ENCODE results near the gene ARL13B. TPM values are rescaled to one million over a fixed set of nuclear protein-coding genes. Genes with fewer than 3 reads are reported as not detected.

Gene ARL13B
- total RNA-seq, 1 experiment from 2014 or later = 9.3 TPM

- no peak for TF ChIP-seq ZMAT4 (CRISPR knock-in tag; IDR thresholded peaks at IDR 0.05)
Measured at GRCh38 chr3:94069194-94069813, 89.3 kb downstream of the ARL13B start (continued).

- ChIA-PET CTCF (no interaction called here), POLR2A (no interaction called here)
- H3K36me3 Mint-ChIP-seq = peaks cover 13% of the 10 kb centered on the region
- no peaks in the 10 kb centered on the region for H3K4me1 Mint-ChIP-seq
- ATAC-seq = no peak
- no peak overlapping the region for H3K27ac Mint-ChIP-seq
- H3K27me3 Mint-ChIP-seq (ENCODE audit: low read depth) = no peaks in the 10 kb centered on the region
- TF ChIP-seq OVOL2 (CRISPR knock-in tag; IDR thresholded peaks at IDR 0.05; ENCODE audit: borderline replicate concordance) = no peak
- no peak for TF ChIP-seq CREB1 (CRISPR knock-in tag; IDR thresholded peaks at IDR 0.05)
- no peak for TF ChIP-seq STAT6 (CRISPR knock-in tag; conservative IDR thresholded peaks at IDR 0.05; ENCODE audit: low read depth)
- no peak for TF ChIP-seq NFATC4 (CRISPR knock-in tag; IDR thresholded peaks at IDR 0.05)
- no peak for TF ChIP-seq ATF1 (CRISPR knock-in tag; IDR thresholded peaks at IDR 0.05)
- TF ChIP-seq ZNF396 (CRISPR knock-in tag; IDR thresholded peaks at IDR 0.05; ENCODE audit: borderline replicate concordance) = no peak
- no peak for TF ChIP-seq HMGXB4 (CRISPR knock-in tag; IDR thresholded peaks at IDR 0.05)
- TF ChIP-seq NFYB (CRISPR knock-in tag; conservative IDR thresholded peaks at IDR 0.05; ENCODE audit: low read depth) = no peak
- no peak for TF ChIP-seq ZNF281 (CRISPR knock-in tag; IDR thresholded peaks at IDR 0.05)
- TF ChIP-seq ESRRA (CRISPR knock-in tag; IDR thresholded peaks at IDR 0.05; ENCODE audit: borderline replicate concordance) = no peak
- no peak for TF ChIP-seq CDX4 (CRISPR knock-in tag; IDR thresholded peaks at IDR 0.05; ENCODE audit: borderline replicate concordance)
- TF ChIP-seq TCF7 (CRISPR knock-in tag; IDR thresholded peaks at IDR 0.05; ENCODE audit: low read depth) = no peak
- no peak for DNase-seq (ENCODE audit: low spot score)
- no peak overlapping the region for H3K4me3 Mint-ChIP-seq
- H3K9me3 Mint-ChIP-seq = peaks cover 5% of the 10 kb centered on the region
Measured at GRCh38 chr3:94070341-94070911, 90.5 kb downstream of the ARL13B start.

GRCh38 chr3:94071713-94072284 is 91.8 kb downstream of the ARL13B start:
- CTCF ChIA-PET = no interaction called here
- no peak overlapping the region for H3K4me3 Mint-ChIP-seq
- TF ChIP-seq ZNF512 (CRISPR knock-in tag; IDR thresholded peaks at IDR 0.05; ENCODE audit: borderline replicate concordance) = no peak
- TF ChIP-seq JUN (CRISPR knock-in tag; IDR thresholded peaks at IDR 0.05) = no peak
- TF ChIP-seq ZNF121 (CRISPR knock-in tag; IDR thresholded peaks at IDR 0.05) = no peak
- TF ChIP-seq ZNF396 (CRISPR knock-in tag; IDR thresholded peaks at IDR 0.05; ENCODE audit: borderline replicate concordance) = no peak
- no peak for TF ChIP-seq TEAD4 (CRISPR knock-in tag; IDR thresholded peaks at IDR 0.05)
- TF ChIP-seq ZNF219 (CRISPR knock-in tag; IDR thresholded peaks at IDR 0.05; ENCODE audit: borderline replicate concordance) = no peak
- TF ChIP-seq GABPB1 (CRISPR knock-in tag; IDR thresholded peaks at IDR 0.05) = no peak
- no peak overlapping the region for H3K27ac Mint-ChIP-seq
- POLR2A ChIA-PET = no interaction called here
- peaks cover 5% of the 10 kb centered on the region for H3K9me3 Mint-ChIP-seq
- peaks cover 16% of the 10 kb centered on the region for H3K36me3 Mint-ChIP-seq
- no peaks in the 10 kb centered on the region for H3K27me3 Mint-ChIP-seq (ENCODE audit: low read depth)
- H3K4me1 Mint-ChIP-seq = no peaks in the 10 kb centered on the region
- no peak for ATAC-seq
- no peak for DNase-seq (ENCODE audit: low spot score)

All from WTC11 (cell line).